ENCODE results near the gene PAOX. TPM values are rescaled to one million over a fixed set of nuclear protein-coding genes. Genes with fewer than 3 reads are reported as not detected.
A peak's percentile ranks its signal among the peaks of the same experiment; 100 is the strongest.

Gene PAOX
- total RNA-seq, 1 donor from 2014 or later = 16.9 TPM

DNA sequence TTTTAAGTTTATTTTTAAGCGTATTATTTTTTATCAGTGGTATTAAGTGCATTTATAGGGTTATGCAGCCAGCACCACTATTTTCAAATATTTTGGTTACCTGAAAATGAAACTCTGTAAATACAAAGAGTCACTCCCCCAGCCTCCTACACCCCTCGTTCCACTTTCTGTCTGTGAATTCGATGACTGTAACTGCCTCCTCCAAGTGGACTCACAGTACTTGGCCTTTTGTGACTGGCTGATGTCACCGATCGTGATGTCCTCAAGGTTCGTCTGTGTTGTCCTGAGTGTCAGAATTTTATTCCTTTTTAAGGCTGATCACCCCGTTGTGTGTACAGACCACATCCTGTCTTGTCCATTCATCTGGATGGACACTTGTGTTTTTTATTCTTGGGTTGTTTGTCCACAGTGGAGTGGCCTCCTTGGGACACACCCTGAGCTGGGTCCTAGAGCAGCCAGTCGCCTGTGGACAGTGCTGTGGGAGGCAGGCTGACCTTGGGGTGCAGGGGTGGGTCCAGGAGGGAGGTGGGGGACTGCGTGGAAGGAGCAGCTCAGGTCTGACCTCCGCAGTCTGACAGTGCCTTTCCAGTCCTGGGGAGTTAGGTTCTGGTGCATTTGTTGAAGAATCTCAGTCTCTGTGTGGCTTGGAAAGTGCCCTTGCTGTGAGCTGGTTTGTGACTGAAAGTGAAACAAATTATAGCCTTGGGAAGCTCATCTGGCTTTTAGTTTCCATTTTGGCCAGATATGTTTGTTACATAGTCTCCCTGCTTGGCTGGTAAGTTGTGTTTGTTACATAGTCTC, 21.8 kb downstream of the PAOX start:
- TF ChIP-seq, protein P1, sequence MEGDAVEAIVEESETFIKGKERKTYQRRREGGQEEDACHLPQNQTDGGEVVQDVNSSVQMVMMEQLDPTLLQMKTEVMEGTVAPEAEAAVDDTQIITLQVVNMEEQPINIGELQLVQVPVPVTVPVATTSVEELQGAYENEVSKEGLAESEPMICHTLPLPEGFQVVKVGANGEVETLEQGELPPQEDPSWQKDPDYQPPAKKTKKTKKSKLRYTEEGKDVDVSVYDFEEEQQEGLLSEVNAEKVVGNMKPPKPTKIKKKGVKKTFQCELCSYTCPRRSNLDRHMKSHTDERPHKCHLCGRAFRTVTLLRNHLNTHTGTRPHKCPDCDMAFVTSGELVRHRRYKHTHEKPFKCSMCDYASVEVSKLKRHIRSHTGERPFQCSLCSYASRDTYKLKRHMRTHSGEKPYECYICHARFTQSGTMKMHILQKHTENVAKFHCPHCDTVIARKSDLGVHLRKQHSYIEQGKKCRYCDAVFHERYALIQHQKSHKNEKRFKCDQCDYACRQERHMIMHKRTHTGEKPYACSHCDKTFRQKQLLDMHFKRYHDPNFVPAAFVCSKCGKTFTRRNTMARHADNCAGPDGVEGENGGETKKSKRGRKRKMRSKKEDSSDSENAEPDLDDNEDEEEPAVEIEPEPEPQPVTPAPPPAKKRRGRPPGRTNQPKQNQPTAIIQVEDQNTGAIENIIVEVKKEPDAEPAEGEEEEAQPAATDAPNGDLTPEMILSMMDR (IDR thresholded peaks at IDR 0.05) = no peak
- Mint-ChIP-seq H3K36me3 (ENCODE audit: low read depth) (peaks cover 84% of the 10 kb centered on the region), H3K27ac (peak overlapping the region; percentile 15), H3K9me3 (no peaks in the 10 kb centered on the region), H3K4me1 (peaks cover 50% of the 10 kb centered on the region), H3K27me3 (no peaks in the 10 kb centered on the region), H3K4me3 (peak overlapping the region; percentile 44)
- no peak for DNase-seq
- ChIA-PET CTCF (interaction anchor here (0.8 to 1.0 kb wide), 2 partner anchors 71 to 73 kb away, joined by 3 to 4 read pairs; no protein-coding TSS in a partner anchor), POLR2A (interaction anchor here (1.3 kb wide), 1 partner anchor 11 kb away, joined by 6 read pairs; no protein-coding TSS in a partner anchor)
- peak; percentile 64 for ATAC-seq (ENCODE audit: low read depth)
- intact Hi-C loops (cut with micrococcal nuclease) = no loop called here

DNA sequence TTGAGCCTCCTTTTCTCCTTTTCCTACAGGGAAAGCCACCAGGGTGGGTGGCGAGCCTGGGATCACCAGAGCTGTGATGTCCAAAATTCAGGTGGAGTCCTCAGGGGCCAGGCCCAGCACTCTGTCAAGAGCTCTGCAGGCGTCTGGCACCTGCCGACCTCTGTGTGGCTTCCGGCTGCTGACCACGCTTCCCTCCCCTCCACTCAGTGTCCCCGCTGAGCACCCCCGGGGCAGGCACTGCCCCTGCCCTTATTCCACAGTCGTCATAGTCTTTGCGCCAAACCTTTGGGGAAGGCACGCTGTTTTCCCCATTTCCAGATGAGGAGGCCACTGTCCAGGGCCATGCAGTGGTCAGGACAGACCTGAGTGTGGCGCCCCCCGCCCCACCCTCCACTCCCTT, 22.4 kb downstream of the PAOX start:
- DNase-seq (no peak), ATAC-seq (ENCODE audit: low read depth) (no peak)
- POLR2A ChIA-PET = interaction anchor here (1.3 kb wide), 1 partner anchor 12 kb away, joined by 6 read pairs; no protein-coding TSS in a partner anchor
- CTCF ChIA-PET = interaction anchor here (0.8 to 1.0 kb wide), 2 partner anchors 72 to 73 kb away, joined by 3 to 4 read pairs; no protein-coding TSS in a partner anchor
- Mint-ChIP-seq H3K4me1 (peaks cover 54% of the 10 kb centered on the region), H3K27me3 (no peaks in the 10 kb centered on the region), H3K9me3 (no peaks in the 10 kb centered on the region), H3K36me3 (ENCODE audit: low read depth) (peaks cover 84% of the 10 kb centered on the region), H3K27ac (peak overlapping the region; percentile 15), H3K4me3 (no peak overlapping the region)
- TF ChIP-seq, protein P1 (IDR thresholded peaks at IDR 0.05) = no peak
- intact Hi-C loops (cut with micrococcal nuclease) = no loop called here

DNA sequence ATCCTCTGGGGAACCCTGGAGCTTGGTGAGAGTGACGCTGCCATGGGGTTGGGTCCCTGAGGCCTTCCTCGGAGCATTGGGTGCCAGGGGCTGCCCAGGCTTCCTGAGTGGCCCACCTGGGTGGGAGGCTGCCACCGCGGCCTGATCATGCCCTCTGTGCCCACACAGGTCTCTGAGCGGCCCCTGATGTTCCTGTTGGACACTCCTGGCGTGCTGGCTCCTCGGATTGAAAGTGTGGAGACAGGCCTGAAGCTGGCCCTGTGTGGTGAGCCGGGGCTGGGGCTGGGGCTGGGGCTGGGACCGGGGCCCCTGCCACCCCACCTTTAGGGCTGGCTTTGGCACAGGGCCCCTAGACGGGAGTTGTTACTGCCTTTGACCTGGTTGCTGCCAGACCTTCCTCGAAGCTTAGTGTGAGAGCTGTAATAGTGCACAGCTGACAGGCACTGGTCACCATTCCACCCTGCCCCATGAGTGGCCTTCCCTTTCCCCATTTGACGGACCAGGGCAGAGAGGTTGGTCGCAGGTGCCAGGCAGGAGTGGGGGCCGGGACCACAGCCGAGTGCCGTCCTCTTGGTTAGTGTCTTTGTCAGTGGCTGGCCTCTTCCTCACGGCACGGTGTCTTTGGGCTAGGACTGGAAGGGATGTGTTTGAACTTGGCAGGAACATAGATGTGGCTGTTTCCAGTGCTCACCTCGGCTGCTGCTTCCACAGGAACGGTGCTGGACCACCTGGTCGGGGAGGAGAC, 23.1 kb downstream of the PAOX start:
- POLR2A ChIA-PET = interaction anchor here (1.3 kb wide), 1 partner anchor 13 kb away, joined by 6 read pairs; no protein-coding TSS in a partner anchor
- Mint-ChIP-seq H3K27me3 (no peaks in the 10 kb centered on the region), H3K36me3 (ENCODE audit: low read depth) (peaks cover 83% of the 10 kb centered on the region), H3K9me3 (no peaks in the 10 kb centered on the region), H3K4me1 (peaks cover 51% of the 10 kb centered on the region), H3K4me3 (no peak overlapping the region), H3K27ac (no peak overlapping the region)
- TF ChIP-seq, protein P1 (IDR thresholded peaks at IDR 0.05) = no peak
- CTCF ChIA-PET = no interaction called here
- no peak for ATAC-seq (ENCODE audit: low read depth)
- intact Hi-C loops (cut with micrococcal nuclease) = no loop called here
- no peak for DNase-seq

DNA sequence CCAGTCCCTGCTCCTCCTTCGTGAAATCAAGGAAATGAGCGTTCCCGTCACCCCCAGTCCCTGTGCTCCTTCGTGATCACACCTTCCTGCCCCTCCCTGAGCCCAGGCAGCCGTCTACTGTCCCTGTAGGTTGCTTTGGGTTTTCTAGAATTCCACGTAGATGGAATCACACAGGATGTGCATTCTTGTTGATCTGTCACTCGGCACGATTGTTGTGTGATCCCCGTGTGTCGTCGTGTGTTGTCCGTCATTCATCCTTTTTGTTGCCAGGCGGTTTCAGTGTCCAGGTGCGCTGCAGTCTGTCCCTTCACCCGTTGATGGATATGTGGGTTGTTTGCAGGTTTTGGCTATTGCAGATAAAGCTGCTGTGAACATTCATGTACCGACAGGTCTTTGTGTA, 24.3 kb downstream of the PAOX start:
- H3K9me3 Mint-ChIP-seq = no peaks in the 10 kb centered on the region
- TF ChIP-seq, protein P1 (IDR thresholded peaks at IDR 0.05) = no peak
- no peaks in the 10 kb centered on the region for H3K27me3 Mint-ChIP-seq
- ChIA-PET CTCF (no interaction called here), POLR2A (no interaction called here)
- intact Hi-C loops (cut with micrococcal nuclease) = no loop called here
- H3K4me1 Mint-ChIP-seq = peaks cover 51% of the 10 kb centered on the region
- H3K36me3 Mint-ChIP-seq (ENCODE audit: low read depth) = peaks cover 84% of the 10 kb centered on the region
- no peak overlapping the region for H3K27ac Mint-ChIP-seq
- ATAC-seq (ENCODE audit: low read depth) (no peak), DNase-seq (no peak)
- H3K4me3 Mint-ChIP-seq = no peak overlapping the region

DNA sequence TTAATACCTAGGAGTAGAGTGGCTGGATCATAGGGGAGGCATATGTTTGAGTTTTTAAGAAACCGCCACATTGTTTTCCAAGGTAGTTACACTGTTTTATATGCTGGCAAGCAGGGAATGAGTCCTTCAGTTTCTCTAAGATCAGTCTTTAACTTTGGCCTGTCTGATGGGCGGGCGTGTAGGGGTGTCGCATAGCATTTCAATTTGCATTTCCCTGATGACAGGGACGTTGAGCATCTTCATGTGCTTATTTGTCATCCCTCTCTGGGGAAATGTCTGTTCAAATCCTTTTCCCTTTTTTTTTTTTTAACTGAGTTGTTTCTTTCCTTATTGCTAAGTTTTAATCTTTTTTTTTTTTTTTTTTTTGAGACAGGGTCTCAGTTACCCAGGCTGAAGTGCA, 24.7 kb downstream of the PAOX start:
- Mint-ChIP-seq H3K27ac (no peak overlapping the region), H3K4me3 (no peak overlapping the region), H3K4me1 (peaks cover 51% of the 10 kb centered on the region), H3K9me3 (no peaks in the 10 kb centered on the region), H3K36me3 (ENCODE audit: low read depth) (peaks cover 84% of the 10 kb centered on the region), H3K27me3 (no peaks in the 10 kb centered on the region)
- CTCF ChIA-PET = interaction anchor here (0.8 kb wide), 1 partner anchor 74 kb away, joined by 3 read pairs; no protein-coding TSS in a partner anchor
- DNase-seq (no peak), ATAC-seq (ENCODE audit: low read depth) (no peak)
- POLR2A ChIA-PET = interaction anchor here (0.6 kb wide), 1 partner anchor 34 kb away, joined by 3 read pairs; no protein-coding TSS in a partner anchor
- intact Hi-C loops (cut with micrococcal nuclease) = no loop called here
- TF ChIP-seq, protein P1 (IDR thresholded peaks at IDR 0.05) = no peak
